Activated CD4-positive, alpha-beta T cell treated with anti-CD3 and anti-CD28 coated beads for 4 hours (primary cell): Measurements from ENCODE around the gene ZNF205.
"Not testable (repeated sequence)": the region's sequence is repeated elsewhere in the genome, so short reads cannot be mapped to it uniquely, and the experiment has no call there.

Experiments
- DNase-seq, 2 donors: peaks; one replicate each; pipeline ENCODE4 v3.0.0-alpha.2; 2020

ZNF205 gene

GRCh38 chr16:3112058-3112880 is at the start of gene ZNF205:
Gene ZNF205, plus strand, starts transcription at chr16:3112586. Its CDS starts 845 bp downstream, at chr16:3113431.
- DNase-seq, result no peak

DNA sequence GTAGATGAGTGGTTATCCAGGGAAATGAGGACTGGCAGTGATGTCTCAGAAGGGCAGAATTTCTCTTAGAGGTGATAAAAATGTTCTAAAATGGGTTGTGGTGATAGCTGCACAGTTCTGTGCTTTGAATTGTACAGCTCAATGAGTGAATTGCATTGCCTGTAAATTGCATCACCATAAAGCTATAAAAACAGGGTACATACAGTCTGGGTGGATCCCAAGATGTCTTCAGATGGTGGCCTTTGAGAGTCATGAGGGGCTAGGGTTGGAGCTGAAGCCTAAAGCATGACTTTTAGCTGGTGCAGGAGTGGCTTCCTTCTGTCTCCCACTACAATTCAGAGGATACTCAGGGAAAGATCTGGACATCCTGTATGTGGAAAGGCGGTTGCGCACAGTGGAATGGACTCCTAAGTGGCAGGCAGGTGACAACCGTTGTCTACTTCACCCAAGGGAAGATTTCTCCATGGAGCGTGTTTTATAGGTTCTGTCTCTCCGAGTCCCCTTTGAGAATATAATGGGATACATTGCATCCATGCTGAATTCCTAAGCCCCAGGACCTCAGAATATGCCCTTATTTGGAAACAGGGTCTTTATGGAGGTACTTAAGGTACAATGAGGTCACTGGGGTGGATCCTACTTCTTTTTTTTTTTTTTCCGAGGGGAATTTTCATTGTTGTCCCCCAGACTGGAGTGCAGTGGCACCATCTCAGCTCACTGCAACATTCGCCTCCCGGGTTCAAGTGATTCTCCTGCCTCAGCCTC is 48.6 kb upstream of the ZNF205 start:
- no peak for DNase-seq

- peak; percentile 71 for DNase-seq
Observed at GRCh38 chr16:3065069-3065741, 47.2 kb upstream of the ZNF205 start, which contains the start of gene IL32. Gene IL32, plus strand, starts transcription at chr16:3065640. Its CDS starts 172 bp downstream, at chr16:3065812.

DNA sequence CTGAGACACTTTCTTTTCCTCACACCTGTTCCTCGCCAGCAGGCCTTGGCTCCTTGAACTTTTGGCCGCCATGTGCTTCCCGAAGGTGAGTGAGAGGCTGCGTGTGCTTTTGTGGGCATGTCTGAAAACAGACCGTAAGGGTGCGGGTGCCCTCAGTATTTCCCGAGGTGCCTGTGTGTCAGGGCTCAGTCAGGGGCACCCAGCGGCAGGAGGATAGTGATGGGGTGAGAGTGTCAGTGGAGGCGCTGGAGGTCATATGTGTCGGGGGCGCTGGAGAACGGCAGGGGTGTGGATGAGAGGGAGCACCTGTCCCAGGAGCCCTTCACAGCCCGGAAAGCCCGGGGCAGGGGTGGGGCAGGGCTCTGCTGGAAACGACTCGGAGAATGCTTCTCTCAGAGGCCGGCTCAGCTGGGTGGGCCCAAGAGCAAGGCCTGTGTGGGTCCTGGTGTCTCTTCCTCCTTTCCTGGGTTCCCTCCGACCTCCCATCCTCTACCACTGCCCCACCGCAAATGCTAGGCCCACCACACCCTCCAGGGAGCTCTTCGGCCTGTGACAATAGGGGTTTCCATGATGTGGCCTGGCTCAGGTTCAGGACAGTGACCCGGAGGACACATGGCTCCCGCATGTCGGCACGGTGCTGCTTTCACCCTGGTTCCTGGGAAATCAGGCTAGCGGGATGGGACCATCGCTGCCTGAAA is 46.5 kb upstream of the ZNF205 start:
- DNase-seq, result peak in 1 of 2 donors; percentile 22

DNA sequence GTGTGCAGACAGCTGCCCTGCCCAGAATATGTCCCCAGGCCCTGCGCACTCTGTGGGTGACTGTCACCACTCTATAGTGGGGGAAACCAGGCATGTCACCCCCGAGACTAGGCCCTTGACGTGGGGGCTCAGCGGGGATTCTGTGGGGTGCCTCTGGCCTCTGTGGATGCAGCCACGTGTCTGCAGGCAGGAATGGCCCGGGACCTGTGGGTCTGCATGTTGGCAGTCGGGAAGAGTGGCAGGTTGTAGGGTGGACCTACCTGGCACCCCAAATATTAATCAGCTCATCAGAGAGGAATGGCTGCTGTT is 46.0 kb upstream of the ZNF205 start:
- DNase-seq, result no peak

DNA sequence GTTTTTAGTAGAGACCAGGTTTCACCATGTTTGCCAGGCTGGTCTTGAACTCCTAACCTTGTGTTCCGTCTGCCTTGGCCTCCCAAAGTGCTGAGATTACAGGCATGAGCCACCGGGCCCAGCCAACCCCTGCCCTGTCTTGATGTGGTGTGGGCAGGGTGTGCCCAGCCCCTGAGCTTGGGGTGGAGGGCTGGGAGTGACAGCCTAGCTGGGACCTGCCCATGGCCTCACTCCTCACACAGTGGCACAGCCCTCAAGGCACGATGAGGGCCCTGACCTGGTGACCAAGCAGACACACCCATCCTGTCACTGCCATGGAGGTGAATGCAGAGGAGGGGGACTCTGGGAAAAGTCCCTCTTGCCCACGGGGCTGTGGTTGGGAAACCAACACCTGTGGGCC is 43.9 kb upstream of the ZNF205 start:
- no peak for DNase-seq

DNA sequence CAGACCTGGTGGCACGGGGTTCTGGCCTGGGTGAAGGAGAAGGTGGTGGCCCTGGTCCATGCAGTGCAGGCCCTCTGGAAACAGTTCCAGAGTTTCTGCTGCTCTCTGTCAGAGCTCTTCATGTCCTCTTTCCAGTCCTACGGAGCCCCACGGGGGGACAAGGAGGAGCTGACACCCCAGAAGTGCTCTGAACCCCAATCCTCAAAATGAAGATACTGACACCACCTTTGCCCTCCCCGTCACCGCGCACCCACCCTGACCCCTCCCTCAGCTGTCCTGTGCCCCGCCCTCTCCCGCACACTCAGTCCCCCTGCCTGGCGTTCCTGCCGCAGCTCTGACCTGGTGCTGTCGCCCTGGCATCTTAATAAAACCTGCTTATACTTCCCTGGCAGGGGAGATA is 43.2 kb upstream of the ZNF205 start:
- DNase-seq, result not testable (repeated sequence)

GRCh38 chr16:3070608-3071111 is 41.7 kb upstream of the ZNF205 start:
- no peak for DNase-seq

GRCh38 chr16:3071655-3072054 is 40.7 kb upstream of the ZNF205 start:
- DNase-seq, result no peak

GRCh38 chr16:3072148-3072547 is 40.2 kb upstream of the ZNF205 start:
- DNase-seq, result not testable (repeated sequence)

GRCh38 chr16:3072576-3073263 is 39.7 kb upstream of the ZNF205 start:
- not testable (repeated sequence) for DNase-seq

- DNase-seq, result no peak
Observed at GRCh38 chr16:3073448-3073847, 38.9 kb upstream of the ZNF205 start.

DNA sequence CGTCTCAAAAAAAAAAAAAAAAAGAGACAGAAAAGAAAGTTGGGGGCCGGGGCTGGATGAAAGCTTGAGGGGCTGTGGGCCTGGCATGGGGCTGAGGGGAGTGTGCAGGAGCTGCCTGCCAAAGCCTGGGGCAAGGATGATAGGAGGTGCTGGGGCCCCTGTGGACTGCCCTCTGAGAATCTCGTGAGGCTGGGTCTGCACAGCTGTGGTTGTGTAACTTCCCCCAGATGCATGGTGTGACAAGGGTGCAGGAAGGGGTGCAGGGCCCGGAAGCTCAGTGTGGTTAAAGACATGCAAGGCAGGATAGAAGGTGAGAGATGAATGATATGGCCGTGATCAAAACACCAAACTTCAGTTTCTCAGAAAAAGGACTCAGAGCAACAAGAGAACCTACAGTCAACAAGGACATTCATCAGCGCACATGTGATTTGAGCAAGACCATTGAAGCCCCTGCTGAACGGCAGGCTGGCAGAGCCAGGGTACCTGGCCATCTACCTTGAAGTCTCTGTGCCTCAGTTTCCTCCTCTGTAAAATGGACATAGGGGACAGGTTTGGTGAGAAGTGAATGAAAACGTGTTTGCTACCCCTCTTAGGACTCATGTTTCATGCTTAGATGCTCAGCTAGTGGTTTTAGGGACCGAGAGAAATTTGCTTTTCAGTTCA is 37.4 kb upstream of the ZNF205 start:
- DNase-seq, result peak; percentile 61 to 73

DNA sequence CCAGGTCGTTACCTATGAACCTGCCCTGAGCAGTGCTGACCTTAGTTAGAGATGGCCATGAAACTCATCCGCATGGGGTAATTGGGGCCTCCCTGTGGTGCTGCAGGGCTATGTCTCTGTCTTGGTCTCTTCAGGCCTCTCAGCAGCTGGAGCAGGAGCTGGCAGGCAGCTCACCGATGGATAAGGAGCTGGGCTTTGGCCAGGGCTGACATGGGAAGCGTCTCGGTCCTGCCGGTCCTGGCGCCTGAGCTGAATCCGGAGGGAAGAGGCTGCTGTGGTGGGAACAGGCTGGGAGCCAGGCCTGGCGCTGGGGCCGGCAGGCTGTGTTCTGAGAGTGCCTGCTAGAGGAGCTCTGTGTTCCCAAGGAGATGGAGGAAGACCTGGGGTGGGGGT is 36.9 kb upstream of the ZNF205 start:
- no peak for DNase-seq

DNA sequence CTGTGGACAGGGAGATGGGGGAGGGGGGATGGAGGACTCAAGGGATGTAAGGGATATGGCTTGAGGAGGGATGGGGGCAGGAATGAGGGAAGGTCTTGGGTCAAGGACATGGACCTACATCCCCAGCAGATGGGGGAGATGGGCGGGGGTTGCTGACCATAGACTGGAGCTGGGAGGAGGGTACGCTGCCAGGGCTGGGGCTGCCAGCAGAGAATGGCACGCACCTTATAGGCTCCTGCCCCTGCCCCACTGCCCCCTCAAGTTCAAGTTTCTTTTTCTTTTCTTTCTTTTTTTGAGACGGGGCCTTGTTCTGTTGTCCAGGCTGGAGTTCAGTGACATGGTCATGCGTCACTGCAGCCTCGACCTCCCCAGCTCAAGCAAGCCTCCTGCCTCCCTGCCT is 36.4 kb upstream of the ZNF205 start:
- DNase-seq, result not testable (repeated sequence)

DNA sequence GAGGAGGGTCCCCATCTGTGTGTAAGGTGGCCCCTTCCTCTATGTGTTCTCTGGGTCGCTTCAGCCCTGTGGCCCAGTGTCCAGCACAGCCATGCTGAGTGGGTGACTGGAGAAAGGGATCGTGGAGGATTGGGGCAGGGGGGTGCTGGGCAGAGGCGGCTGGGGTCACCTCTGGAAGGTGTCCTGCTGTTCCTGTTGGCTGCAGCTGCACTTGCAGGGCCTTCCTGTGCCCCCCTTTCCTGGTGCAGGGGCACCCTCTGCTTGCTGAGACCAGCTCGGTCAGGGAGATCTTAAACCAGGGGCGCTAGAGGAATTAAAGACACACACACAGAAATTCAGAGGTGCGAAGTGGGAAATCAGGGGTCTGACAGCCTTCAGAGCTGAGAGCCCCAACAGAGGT is 35.8 kb upstream of the ZNF205 start:
- no peak for DNase-seq

GRCh38 chr16:3080024-3080423 is 32.4 kb upstream of the ZNF205 start:
- no peak for DNase-seq

- DNase-seq, result not testable (repeated sequence)
Observed at GRCh38 chr16:3081957-3082356, 30.4 kb upstream of the ZNF205 start.

GRCh38 chr16:3083408-3083807 is 29.0 kb upstream of the ZNF205 start:
- not testable (repeated sequence) for DNase-seq

DNA sequence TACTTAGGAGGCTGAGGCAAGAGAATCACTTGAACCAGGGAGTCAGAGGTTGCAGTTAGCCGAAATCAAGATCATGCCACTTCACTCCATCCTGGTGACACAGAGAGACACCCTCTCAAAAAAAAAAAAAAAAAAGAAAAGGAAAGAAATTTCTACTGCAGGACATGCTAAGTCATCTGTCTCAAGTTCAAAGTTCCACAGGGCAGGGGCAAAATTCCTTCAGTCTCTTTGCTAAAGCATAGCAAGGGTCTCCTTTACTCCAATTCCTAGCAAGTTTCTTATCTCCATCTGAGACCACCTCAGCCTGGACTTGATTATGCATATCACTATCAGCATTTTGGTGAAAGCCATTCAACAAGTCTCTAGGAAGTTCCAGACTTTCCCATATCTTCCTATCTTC is 27.9 kb upstream of the ZNF205 start:
- DNase-seq, result no peak

- DNase-seq, result no peak
Observed at GRCh38 chr16:3084969-3085670, 27.3 kb upstream of the ZNF205 start.
